GM19452 (cell line): ENCODE data around the gene MYO1H.

ENCODE experiments used
- ATAC-seq: cut with Tn5 transposase; IDR thresholded peaks from one replicate; pipeline ENCODE4 v1.9.1; 2021; ENCODE audit not compliant: unreplicated experiment

MYO1H gene

DNA sequence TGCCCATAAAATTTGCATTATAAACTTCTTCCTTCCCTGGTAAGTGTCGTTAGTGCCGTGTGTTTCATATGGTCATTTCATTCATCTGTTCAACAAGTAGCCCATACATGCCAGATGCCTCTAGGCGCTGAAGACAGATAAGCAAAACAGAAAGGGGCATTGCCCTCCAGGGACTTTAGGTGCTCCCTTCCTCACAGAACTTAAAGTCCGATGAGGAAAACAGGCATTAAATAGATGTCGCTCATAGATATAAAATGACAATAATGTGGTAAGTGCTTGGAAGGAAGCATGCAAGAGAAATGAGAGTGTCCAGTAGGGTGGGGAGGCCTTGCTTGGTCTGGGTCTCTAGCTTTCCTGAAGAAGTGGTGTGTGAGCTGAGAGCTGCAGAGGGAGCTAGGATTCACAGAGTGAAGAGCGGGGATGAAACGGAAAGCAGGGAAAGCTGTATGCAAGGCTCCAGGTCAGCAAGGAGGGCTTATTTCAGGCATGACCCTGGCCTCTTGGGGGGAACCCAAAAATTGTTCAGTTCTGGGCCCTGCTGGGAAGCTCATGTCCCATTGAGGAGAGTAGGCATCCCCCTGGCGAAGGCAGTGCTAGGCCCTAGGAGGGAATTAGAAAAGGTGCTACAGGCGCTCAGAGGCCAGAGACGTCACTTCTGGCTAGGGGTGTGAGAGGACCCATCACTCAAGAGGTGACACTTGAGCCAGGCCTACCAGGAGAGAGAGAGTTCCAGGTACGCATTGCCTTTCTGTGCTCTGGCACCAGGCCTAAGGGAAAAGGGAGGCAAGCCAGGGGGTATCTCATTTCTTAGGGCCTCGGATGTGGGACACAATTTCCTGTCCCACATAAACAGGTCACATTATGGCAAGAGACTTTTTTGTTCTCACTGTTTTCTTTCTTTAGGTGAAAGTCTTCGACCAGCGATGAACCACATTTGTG, 141.6 kb downstream of the MYO1H start:
- ATAC-seq = no peak

DNA sequence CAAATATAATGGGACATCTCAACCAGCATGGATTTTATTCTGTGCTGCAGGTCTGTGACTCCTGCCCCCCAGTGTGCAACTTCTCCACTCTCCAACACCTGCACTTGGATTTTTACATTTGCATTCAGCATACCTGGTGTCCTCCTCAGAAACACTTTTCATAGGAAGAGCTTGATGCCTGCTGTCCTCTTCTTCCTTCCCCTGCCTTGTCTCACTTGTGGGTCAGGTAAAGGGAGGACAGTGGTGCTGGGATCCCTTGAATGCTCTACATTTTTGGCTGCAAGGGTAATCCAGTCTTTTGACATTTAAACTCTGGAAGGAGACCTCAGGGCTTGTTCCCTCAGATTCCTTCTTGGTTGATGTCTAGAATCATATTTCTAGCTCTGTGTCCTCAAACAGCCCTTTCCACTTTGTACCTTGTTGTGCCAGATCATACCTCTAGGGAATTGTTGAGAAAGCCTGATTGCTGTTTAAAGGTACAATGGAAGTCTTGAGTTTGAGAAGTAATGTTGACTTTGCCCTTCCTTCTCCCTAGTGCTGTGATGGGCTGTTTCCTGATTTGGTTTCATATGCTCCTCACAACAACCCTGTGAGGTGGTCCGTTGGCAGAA, 142.4 kb downstream of the MYO1H start:
- ATAC-seq = no peak

DNA sequence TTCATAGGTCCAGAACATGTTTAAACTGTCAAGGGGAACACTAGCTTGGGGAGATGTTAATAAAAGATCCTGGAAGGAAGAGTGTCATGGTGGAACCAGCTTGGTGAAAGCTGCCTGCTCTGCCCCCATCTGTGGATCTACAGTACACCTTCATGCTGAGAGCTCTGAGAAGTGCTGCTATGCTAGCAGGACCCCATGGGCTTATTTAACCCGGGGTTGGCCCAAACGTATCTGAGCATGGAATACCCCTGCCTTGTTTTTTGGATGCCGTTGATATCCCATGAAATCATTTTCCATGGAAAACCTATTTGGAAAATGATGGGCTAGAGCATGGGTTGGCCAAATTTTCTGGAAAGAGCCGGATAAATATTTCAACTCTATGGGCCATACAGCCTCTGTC, 144.0 kb downstream of the MYO1H start:
- no peak for ATAC-seq

DNA sequence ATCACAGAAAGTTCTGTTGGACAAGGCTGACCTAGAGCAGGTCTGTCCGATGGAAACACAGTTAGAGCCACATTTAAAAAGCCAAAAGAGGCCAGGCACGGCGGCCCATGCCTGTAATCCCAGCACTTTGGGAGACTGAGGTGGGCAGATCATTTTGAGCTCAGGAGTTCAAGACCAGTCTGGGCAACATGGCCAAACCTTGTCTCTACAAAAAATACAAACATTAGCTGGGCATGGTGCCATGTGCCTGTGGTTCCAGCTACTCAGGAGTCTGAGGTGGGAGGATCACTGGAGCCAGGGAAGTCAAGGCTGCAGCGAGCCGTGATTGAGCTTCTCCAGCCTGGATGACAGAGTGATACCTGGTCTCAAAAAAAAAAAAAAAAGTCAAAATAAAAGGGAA, 144.7 kb downstream of the MYO1H start:
- no peak for ATAC-seq

DNA sequence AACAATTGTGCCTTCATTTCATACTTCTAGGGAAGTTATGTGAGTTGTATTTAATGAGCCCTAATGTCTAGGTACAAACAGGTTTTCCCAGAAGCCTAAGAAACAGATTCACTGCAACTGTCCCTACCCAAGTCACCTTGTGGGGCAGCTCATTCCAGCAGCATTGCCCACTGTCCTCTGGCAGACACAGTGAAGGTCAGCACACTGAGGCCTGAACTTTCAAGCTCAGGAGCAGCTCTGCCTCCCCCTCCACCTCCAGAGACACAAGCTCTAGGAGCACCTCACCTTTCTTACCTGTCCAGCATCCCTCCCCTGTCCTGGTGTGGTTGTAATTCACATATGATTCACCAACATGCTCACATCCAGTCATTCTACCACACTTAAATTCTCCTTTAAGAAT, 145.4 kb downstream of the MYO1H start:
- no peak for ATAC-seq

DNA sequence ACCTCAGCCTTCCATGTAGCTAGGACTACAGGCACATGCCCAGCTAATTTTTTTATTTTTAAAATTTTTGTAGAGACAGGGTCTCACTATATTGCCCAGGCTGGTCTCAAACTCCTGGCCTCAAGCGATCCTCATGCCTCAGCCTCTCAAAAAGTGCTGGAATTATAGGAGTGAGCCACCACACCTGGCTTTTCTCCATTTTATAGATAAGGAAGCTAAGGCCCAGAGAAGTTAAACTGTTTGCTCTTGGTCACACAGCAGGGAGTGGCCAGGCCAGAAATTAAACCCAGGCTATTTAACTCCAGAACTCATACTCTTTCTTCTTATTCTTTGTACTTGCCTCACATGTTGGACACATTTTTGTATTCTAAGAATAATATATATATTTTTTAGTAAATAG, 146.2 kb downstream of the MYO1H start:
- ATAC-seq = no peak

DNA sequence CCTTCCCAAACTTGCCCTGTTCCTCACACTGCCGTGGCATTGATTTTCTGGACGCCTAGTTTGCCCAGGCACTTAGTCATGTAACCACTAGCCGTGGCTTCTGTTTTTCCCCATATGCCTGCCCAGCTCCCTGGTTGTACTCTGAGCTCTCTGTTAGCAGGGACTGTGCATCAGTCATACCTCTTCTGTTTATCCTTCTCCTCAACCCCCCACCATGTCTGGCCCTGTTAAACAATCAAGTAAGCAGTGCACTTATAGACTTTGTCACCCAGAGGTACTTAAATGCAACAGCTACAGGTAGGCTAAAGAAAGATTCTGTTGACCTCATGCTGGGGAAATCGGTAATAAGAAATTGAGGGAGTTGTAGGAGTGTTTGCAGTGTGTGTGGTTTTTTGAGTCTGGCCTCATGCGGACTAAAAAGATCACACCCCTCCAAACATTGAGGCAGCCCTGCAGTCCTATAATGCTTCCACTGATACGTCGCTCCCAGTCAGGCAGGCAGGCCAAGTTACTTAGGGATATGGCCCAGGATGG, 146.7 kb downstream of the MYO1H start:
- no peak for ATAC-seq

DNA sequence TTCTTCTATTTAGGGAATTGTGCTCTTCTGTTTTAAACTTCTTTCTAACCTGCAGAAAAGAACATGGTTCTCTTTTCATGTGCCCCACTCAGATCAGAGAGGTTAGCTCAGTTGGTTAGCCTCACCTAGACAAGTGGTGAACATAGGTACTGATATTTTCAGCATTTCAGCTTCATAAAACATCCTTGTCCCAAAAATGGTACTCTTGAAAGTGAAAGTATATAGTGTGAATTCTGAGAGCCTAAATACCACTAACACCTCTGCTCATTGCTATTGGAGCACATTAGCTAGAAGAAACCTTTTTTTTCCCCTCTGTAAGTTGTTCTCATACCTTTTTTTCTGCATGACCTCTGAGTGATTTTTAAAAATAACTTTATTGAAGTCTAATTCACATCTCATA, 147.3 kb downstream of the MYO1H start:
- ATAC-seq = no peak

DNA sequence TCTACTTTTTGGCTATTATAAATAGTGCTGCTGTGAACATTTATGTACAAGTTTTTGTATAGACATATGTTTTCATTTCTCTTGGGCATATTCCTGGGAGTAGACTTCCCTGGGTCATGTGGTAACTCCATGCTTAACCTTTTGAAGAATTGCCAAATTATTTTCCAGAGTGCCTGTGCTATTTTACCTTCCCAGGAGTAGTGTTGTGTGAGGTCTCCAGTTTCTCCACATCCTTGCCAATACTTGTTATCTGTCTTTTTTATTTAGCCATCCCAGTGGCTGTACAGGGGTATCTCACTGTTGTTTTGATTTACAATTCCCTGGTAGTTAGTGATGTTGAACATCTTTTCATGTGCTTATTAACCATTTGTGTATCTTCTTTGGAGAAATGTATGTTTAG, 148.6 kb downstream of the MYO1H start:
- ATAC-seq = no peak

DNA sequence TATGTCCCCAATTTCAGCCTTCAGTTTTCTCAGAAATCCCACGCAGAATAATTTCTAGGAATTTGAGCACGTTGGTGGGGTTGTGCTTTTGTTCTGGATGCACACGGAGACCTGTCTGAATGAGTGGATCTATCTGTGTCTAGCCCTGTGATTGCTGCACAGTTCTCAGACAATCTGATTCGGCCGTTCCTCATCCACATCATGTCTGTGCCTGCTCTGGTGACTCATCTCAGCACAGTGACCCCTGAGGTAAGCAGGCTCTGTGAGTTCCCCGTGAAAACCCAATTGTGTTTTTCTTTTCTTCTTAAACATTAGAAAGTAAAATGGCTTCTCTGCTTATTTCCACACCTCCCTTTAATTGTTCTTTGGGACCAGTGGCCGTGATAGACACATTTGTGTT, 150.0 kb downstream of the MYO1H start:
- no peak for ATAC-seq
